ENCODE data around the gene ST6GALNAC5. TPM values are rescaled to one million over a fixed set of nuclear protein-coding genes. Genes with fewer than 3 reads are reported as not detected.
"Not testable (repeated sequence)": the region's sequence is repeated elsewhere in the genome, so short reads cannot be mapped to it uniquely, and the experiment has no call there.

Gene ST6GALNAC5
- total RNA-seq, 1 donor from 2014 or later: 0.87 TPM

- Mint-ChIP-seq H3K36me3 (ENCODE audit: low read depth, unreplicated experiment) (no peaks in the 10 kb centered on the region), H3K9me3 (ENCODE audit: unreplicated experiment) (no peaks in the 10 kb centered on the region), H3K4me1 (ENCODE audit: unreplicated experiment) (no peaks in the 10 kb centered on the region), H3K4me3 (ENCODE audit: unreplicated experiment) (no peak overlapping the region), H3K27ac (ENCODE audit: unreplicated experiment) (no peak overlapping the region), H3K27me3 (ENCODE audit: unreplicated experiment) (peaks cover 2% of the 10 kb centered on the region)
- no peak for TF ChIP-seq CTCF (IDR thresholded peaks at IDR 0.05; ENCODE audit: unreplicated experiment)
- DNase-seq (ENCODE audit: low spot score): no peak
Observed at GRCh38 chr1:76870037-76870436, 2.8 kb downstream of the ST6GALNAC5 start.

GRCh38 chr1:76871355-76871974, 4.2 kb downstream of the ST6GALNAC5 start:
- Mint-ChIP-seq H3K36me3 (ENCODE audit: low read depth, unreplicated experiment) (no peaks in the 10 kb centered on the region), H3K27ac (ENCODE audit: unreplicated experiment) (no peak overlapping the region), H3K27me3 (ENCODE audit: unreplicated experiment) (peaks cover 2% of the 10 kb centered on the region), H3K4me1 (ENCODE audit: unreplicated experiment) (no peaks in the 10 kb centered on the region), H3K9me3 (ENCODE audit: unreplicated experiment) (no peaks in the 10 kb centered on the region), H3K4me3 (ENCODE audit: unreplicated experiment) (no peak overlapping the region)
- TF ChIP-seq CTCF (IDR thresholded peaks at IDR 0.05; ENCODE audit: unreplicated experiment): no peak
- DNase-seq (ENCODE audit: low spot score): no peak

GRCh38 chr1:76872944-76873343, 5.7 kb downstream of the ST6GALNAC5 start:
- H3K36me3 Mint-ChIP-seq (ENCODE audit: low read depth, unreplicated experiment): no peaks in the 10 kb centered on the region
- TF ChIP-seq CTCF (IDR thresholded peaks at IDR 0.05; ENCODE audit: unreplicated experiment): no peak
- no peak overlapping the region for H3K4me3 Mint-ChIP-seq (ENCODE audit: unreplicated experiment)
- H3K4me1 Mint-ChIP-seq (ENCODE audit: unreplicated experiment): no peaks in the 10 kb centered on the region
- H3K27me3 Mint-ChIP-seq (ENCODE audit: unreplicated experiment): peaks cover 2% of the 10 kb centered on the region
- H3K9me3 Mint-ChIP-seq (ENCODE audit: unreplicated experiment): no peaks in the 10 kb centered on the region
- no peak for DNase-seq (ENCODE audit: low spot score)
- H3K27ac Mint-ChIP-seq (ENCODE audit: unreplicated experiment): no peak overlapping the region

GRCh38 chr1:76876655-76877395, 9.5 kb downstream of the ST6GALNAC5 start:
- H3K4me3 Mint-ChIP-seq (ENCODE audit: unreplicated experiment): no peak overlapping the region
- TF ChIP-seq CTCF (IDR thresholded peaks at IDR 0.05; ENCODE audit: unreplicated experiment): no peak
- no peaks in the 10 kb centered on the region for H3K36me3 Mint-ChIP-seq (ENCODE audit: low read depth, unreplicated experiment)
- no peaks in the 10 kb centered on the region for H3K9me3 Mint-ChIP-seq (ENCODE audit: unreplicated experiment)
- no peaks in the 10 kb centered on the region for H3K27me3 Mint-ChIP-seq (ENCODE audit: unreplicated experiment)
- no peak for DNase-seq (ENCODE audit: low spot score)
- H3K4me1 Mint-ChIP-seq (ENCODE audit: unreplicated experiment): no peaks in the 10 kb centered on the region
- no peak overlapping the region for H3K27ac Mint-ChIP-seq (ENCODE audit: unreplicated experiment)

GRCh38 chr1:76879014-76879413, 11.7 kb downstream of the ST6GALNAC5 start:
- not testable (repeated sequence) for H3K9me3 Mint-ChIP-seq (ENCODE audit: unreplicated experiment); H3K36me3 Mint-ChIP-seq (ENCODE audit: low read depth, unreplicated experiment); H3K27ac Mint-ChIP-seq (ENCODE audit: unreplicated experiment); H3K4me3 Mint-ChIP-seq (ENCODE audit: unreplicated experiment); H3K27me3 Mint-ChIP-seq (ENCODE audit: unreplicated experiment); H3K4me1 Mint-ChIP-seq (ENCODE audit: unreplicated experiment); DNase-seq (ENCODE audit: low spot score)

All from endothelial cell (in vitro differentiated cells).